Activated CD4-positive, alpha-beta T cell treated with anti-CD3 and anti-CD28 coated beads for 1 hour (primary cell): ENCODE measurements around the gene TTC12.

Experiments used
- DNase-seq: peaks from one replicate; pipeline ENCODE4 v3.0.0-alpha.2; 2020

TTC12 gene

GRCh38 chr11:113332023-113332422 lies 17.6 kb downstream of the TTC12 start:
- no peak for DNase-seq

GRCh38 chr11:113332638-113333329 lies 18.4 kb downstream of the TTC12 start:
- no peak for DNase-seq

- no peak for DNase-seq
Observed at GRCh38 chr11:113334183-113334582, 19.8 kb downstream of the TTC12 start.

- DNase-seq = no peak
Observed at GRCh38 chr11:113338730-113339129, 24.3 kb downstream of the TTC12 start.

- DNase-seq = no peak
Observed at GRCh38 chr11:113339929-113340589, 25.7 kb downstream of the TTC12 start.

- no peak for DNase-seq
Observed at GRCh38 chr11:113341388-113342165, 27.2 kb downstream of the TTC12 start.

GRCh38 chr11:113345978-113346377 lies 31.6 kb downstream of the TTC12 start:
- no peak for DNase-seq

GRCh38 chr11:113349528-113349927 lies 35.1 kb downstream of the TTC12 start:
- DNase-seq = no peak

GRCh38 chr11:113350336-113351067 lies 36.1 kb downstream of the TTC12 start:
- DNase-seq = no peak

GRCh38 chr11:113351068-113351450 lies 36.7 kb downstream of the TTC12 start:
- DNase-seq = no peak

- DNase-seq = no peak
Observed at GRCh38 chr11:113351480-113351879, 37.1 kb downstream of the TTC12 start.

- no peak for DNase-seq
Observed at GRCh38 chr11:113356203-113356602, 41.8 kb downstream of the TTC12 start.

GRCh38 chr11:113363406-113363805 lies 49.0 kb downstream of the TTC12 start:
- no peak for DNase-seq

- DNase-seq = no peak
Observed at GRCh38 chr11:113363996-113364641, 49.7 kb downstream of the TTC12 start.

GRCh38 chr11:113365895-113366294 lies 51.5 kb downstream of the TTC12 start:
- no peak for DNase-seq

GRCh38 chr11:113369411-113369810 lies 55.0 kb downstream of the TTC12 start:
- DNase-seq = no peak

GRCh38 chr11:113370634-113371033 lies 56.3 kb downstream of the TTC12 start:
- DNase-seq = no peak

- no peak for DNase-seq
Observed at GRCh38 chr11:113372309-113372708, 57.9 kb downstream of the TTC12 start.

- DNase-seq = no peak
Observed at GRCh38 chr11:113373306-113373705, 58.9 kb downstream of the TTC12 start.

- DNase-seq = no peak
Observed at GRCh38 chr11:113373981-113374560, 59.7 kb downstream of the TTC12 start.

- no peak for DNase-seq
Observed at GRCh38 chr11:113375402-113375801, 61.0 kb downstream of the TTC12 start.

GRCh38 chr11:113376156-113376555 lies 61.8 kb downstream of the TTC12 start:
- no peak for DNase-seq
